Inflammatory macrophage (primary cell): ENCODE data around the gene OR56A1.

Experiments
- DNase-seq, 2 donors: peaks; one replicate each; pipeline ENCODE4 v3.0.0-alpha.2; 2020 to 2022

Gene OR56A1

GRCh38 chr11:5986885-5987284, 43.7 kb downstream of the OR56A1 start, which contains the start of gene OR52L1:
Gene OR52L1, minus strand, starts transcription at chr11:5986985. Its CDS starts 55 bp downstream, at chr11:5986930.
- DNase-seq = no peak

- DNase-seq = no peak
These were observed 47.1 kb downstream of the OR56A1 start for GRCh38 chr11:5983443-5983842.

GRCh38 chr11:5973530-5973929, 57.0 kb downstream of the OR56A1 start:
- DNase-seq = no peak
